ENCODE results near the gene MMP11.

DNA sequence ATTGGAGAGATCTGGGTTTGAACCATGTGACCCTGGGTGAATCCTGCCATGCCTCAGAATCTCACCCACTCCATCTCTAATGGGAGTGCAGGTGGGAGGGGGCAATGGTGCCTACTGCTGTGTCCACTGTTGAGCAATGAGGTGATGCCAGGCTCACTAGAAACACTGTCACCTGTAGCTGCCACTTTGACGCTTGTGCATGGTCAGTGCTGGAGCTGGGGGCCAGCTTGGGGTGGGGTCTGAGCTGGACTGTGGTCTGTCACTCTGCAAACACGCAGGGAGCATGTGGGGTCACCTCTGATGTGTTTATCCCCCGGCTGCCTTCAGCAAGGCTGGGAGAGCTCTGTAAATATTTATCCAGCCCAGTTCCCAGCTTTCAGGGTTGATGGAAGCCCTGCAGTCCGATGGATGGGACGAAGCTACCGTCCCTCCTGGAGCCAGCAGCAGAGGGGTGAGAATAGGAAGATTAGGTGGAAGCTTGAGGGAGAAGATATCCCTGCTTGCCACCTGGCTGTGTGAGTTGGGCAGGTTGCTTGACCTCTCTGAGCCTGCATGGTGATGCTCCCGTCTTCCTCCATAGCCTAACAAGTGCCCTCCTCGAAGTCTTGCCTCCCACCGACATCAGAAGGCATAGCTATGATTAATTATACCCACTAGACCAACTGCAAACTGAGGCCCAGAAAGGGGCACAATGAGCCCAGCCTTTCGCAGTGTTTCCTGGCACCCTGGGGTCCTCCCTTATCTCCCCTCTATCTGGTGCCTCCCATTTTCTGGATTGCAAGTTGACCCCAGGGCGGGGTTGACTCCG, 1.7 kb downstream of the MMP11 start:
- TF ChIP-seq STAT1 (IDR thresholded peaks at IDR 0.05; ENCODE audit: unreplicated experiment), result no peak
- no peak for TF ChIP-seq EZH2phosphoT487 (IDR thresholded peaks at IDR 0.05; ENCODE audit: unreplicated experiment)
